Activated gamma-delta T cell (primary cell): Measurements from ENCODE around the gene LCLAT1.
"Not testable (repeated sequence)": the region's sequence is repeated elsewhere in the genome, so short reads cannot be mapped to it uniquely, and the experiment has no call there.

Experiments used
- DNase-seq: peaks from one replicate; lab custom pipeline; 2025; lab: John Stamatoyannopoulos, UW

Gene LCLAT1

GRCh38 chr2:30591186-30591585 lies 144.1 kb downstream of the LCLAT1 start:
- no peak for DNase-seq

- no peak for DNase-seq
Measured at GRCh38 chr2:30601375-30601774, 154.3 kb downstream of the LCLAT1 start.

- no peak for DNase-seq
Measured at GRCh38 chr2:30605197-30605596, 158.2 kb downstream of the LCLAT1 start.

- no peak for DNase-seq
Measured at GRCh38 chr2:30608643-30609042, 161.6 kb downstream of the LCLAT1 start.

- DNase-seq = no peak
Measured at GRCh38 chr2:30611583-30611982, 164.5 kb downstream of the LCLAT1 start.

- no peak for DNase-seq
Measured at GRCh38 chr2:30612371-30612770, 165.3 kb downstream of the LCLAT1 start.

GRCh38 chr2:30613001-30613400 lies 166.0 kb downstream of the LCLAT1 start:
- no peak for DNase-seq

- DNase-seq = not testable (repeated sequence)
Measured at GRCh38 chr2:30614227-30614626, 167.2 kb downstream of the LCLAT1 start.

- DNase-seq = no peak
Measured at GRCh38 chr2:30615926-30616325, 168.9 kb downstream of the LCLAT1 start.

GRCh38 chr2:30620102-30620501 lies 173.1 kb downstream of the LCLAT1 start:
- no peak for DNase-seq

- DNase-seq = no peak
Measured at GRCh38 chr2:30621836-30622235, 174.8 kb downstream of the LCLAT1 start.

GRCh38 chr2:30622452-30622851 lies 175.4 kb downstream of the LCLAT1 start:
- no peak for DNase-seq

- DNase-seq = no peak
Measured at GRCh38 chr2:30625276-30625675, 178.2 kb downstream of the LCLAT1 start.

GRCh38 chr2:30625701-30626100 lies 178.7 kb downstream of the LCLAT1 start:
- no peak for DNase-seq

- DNase-seq = no peak
Measured at GRCh38 chr2:30626397-30626796, 179.4 kb downstream of the LCLAT1 start.

- no peak for DNase-seq
Measured at GRCh38 chr2:30627151-30627550, 180.1 kb downstream of the LCLAT1 start.

GRCh38 chr2:30628341-30628740 lies 181.3 kb downstream of the LCLAT1 start:
- DNase-seq = no peak

GRCh38 chr2:30629866-30630265 lies 182.8 kb downstream of the LCLAT1 start:
- DNase-seq = no peak

- no peak for DNase-seq
Measured at GRCh38 chr2:30631051-30631671, 184.1 kb downstream of the LCLAT1 start.

- no peak for DNase-seq
Measured at GRCh38 chr2:30633039-30633438, 186.0 kb downstream of the LCLAT1 start.

GRCh38 chr2:30636311-30636710 lies 189.3 kb downstream of the LCLAT1 start:
- DNase-seq = no peak

GRCh38 chr2:30639836-30640235 lies 192.8 kb downstream of the LCLAT1 start:
- no peak for DNase-seq

- DNase-seq = no peak
Measured at GRCh38 chr2:30641765-30642345, 194.8 kb downstream of the LCLAT1 start.

- DNase-seq = not testable (repeated sequence)
Measured at GRCh38 chr2:30643013-30643412, 196.0 kb downstream of the LCLAT1 start.
